HepG2 (cell line): Measurements from ENCODE around the gene ALDOA. TPM values are rescaled to one million over a fixed set of nuclear protein-coding genes. Genes with fewer than 3 reads are reported as not detected.

Source experiments
- ARNT2 ChIP-seq: sonication (generic); formaldehyde crosslinking; IDR thresholded peaks from 2 replicates; pipeline ENCODE4 v1.8.0; 2022; ENCODE audit warnings: mild to moderate bottlenecking, low read depth, missing genetic modification reagents, moderate library complexity
- ETS1 ChIP-seq: sonication (generic); formaldehyde crosslinking; IDR thresholded peaks from 2 replicates; pipeline ENCODE4 v1.4.0; 2020; ENCODE audit warnings: missing genetic modification reagents
- ETV6 ChIP-seq: sonication (generic); formaldehyde crosslinking; conservative IDR thresholded peaks from 2 replicates; pipeline ENCODE4 v1.4.0; 2020; ENCODE audit warnings: missing genetic modification reagents
- HOMEZ ChIP-seq: IDR thresholded peaks from 2 replicates; pipeline ENCODE4 v1.6.1; 2016; ENCODE audit warnings: low read depth
- HOXA5 ChIP-seq: sonication (generic); formaldehyde crosslinking; IDR thresholded peaks from 2 replicates; pipeline ENCODE4 v1.4.0; 2020; ENCODE audit warnings: missing genetic modification reagents
- HOXD1 ChIP-seq: sonication (generic); formaldehyde crosslinking; IDR thresholded peaks from 2 replicates; pipeline ENCODE4 v1.5.0; 2020; ENCODE audit warnings: missing genetic modification reagents
- IRF1 ChIP-seq: sonication (generic); formaldehyde crosslinking; IDR thresholded peaks from 2 replicates; pipeline ENCODE4 v1.4.0; 2020; ENCODE audit warnings: low read depth, mild to moderate bottlenecking, missing genetic modification reagents
- LBX2 ChIP-seq: sonication (generic); formaldehyde crosslinking; IDR thresholded peaks from 2 replicates; pipeline ENCODE4 v1.5.0; 2020; ENCODE audit warnings: missing genetic modification reagents, mild to moderate bottlenecking, borderline replicate concordance
- MAFK ChIP-seq, 2 experiments: IDR thresholded peaks in 1 of 2; conservative IDR thresholded peaks in 1 of 2; 2 replicates each; pipeline ENCODE4 v1.6.1; 2011; ENCODE audit warnings: improper control_type of control experiment in 2 of 2, low read length in 2 of 2
- PAXIP1 ChIP-seq: sonication (generic); formaldehyde crosslinking; conservative IDR thresholded peaks from 2 replicates; pipeline ENCODE4 v1.4.0; 2020; ENCODE audit warnings: mild to moderate bottlenecking, missing genetic modification reagents, moderate library complexity
- PBX3 ChIP-seq: sonication (generic); formaldehyde crosslinking; IDR thresholded peaks from 2 replicates; pipeline ENCODE4 v1.8.1; 2023; ENCODE audit warnings: missing genetic modification reagents, inconsistent platforms, borderline replicate concordance
- RARA ChIP-seq: IDR thresholded peaks from 2 replicates; pipeline ENCODE4 v1.6.1; 2016; ENCODE audit warnings: missing genetic modification reagents, missing compliant biosample characterization
- SIN3A ChIP-seq: IDR thresholded peaks from 2 replicates; pipeline ENCODE4 v1.6.1; 2011; ENCODE audit warnings: low read depth, mild to moderate bottlenecking, control low read depth, low read length, borderline replicate concordance
- ZIK1 ChIP-seq: sonication (generic); formaldehyde crosslinking; IDR thresholded peaks from 2 replicates; pipeline ENCODE4 v1.5.0; 2020; ENCODE audit warnings: mild to moderate bottlenecking, low read depth, missing genetic modification reagents, borderline replicate concordance
- ZKSCAN8 ChIP-seq: IDR thresholded peaks from 2 replicates; pipeline ENCODE4 v1.6.1; 2016; ENCODE audit warnings: borderline replicate concordance, missing genetic modification reagents, missing compliant biosample characterization
- ZNF446 ChIP-seq: sonication (generic); formaldehyde crosslinking; IDR thresholded peaks from 2 replicates; pipeline ENCODE4 v1.5.0; 2020; ENCODE audit warnings: mild to moderate bottlenecking, missing genetic modification reagents
- ZNF557 ChIP-seq: sonication (generic); formaldehyde crosslinking; IDR thresholded peaks from 2 replicates; pipeline ENCODE4 v1.4.0; 2020; ENCODE audit warnings: missing genetic modification reagents
- ZSCAN5A ChIP-seq: sonication (generic); formaldehyde crosslinking; IDR thresholded peaks from 2 replicates; pipeline ENCODE4 v1.8.0; 2022; ENCODE audit warnings: mild to moderate bottlenecking, missing genetic modification reagents, borderline replicate concordance
- ZSCAN9 ChIP-seq: IDR thresholded peaks from 2 replicates; pipeline ENCODE4 v1.6.1; 2016; ENCODE audit warnings: borderline replicate concordance
- polyA plus RNA-seq, 8 experiments: library from polyadenylated mRNA; depleted of rRNA in 3 of 8; stranded (reverse) in 7 of 8; unstranded in 1 of 8; fragments of >200 nt; fragmentation: Illumina TruSeq in 4 of 8; extraction: Trizol in 4 of 8; gene quantifications; 2 replicates each; pipeline versions ENCODE4 v1.2.1 to v1.2.3, GENCODE V29; 2011 to 2016; ENCODE audit warnings: low read depth in 4 of 8, missing spikeins in 1 of 8, mixed read lengths in 1 of 8; ENCODE audit not compliant: insufficient read depth in 1 of 8
- total RNA-seq, 5 experiments: library from RNA; depleted of rRNA; stranded (reverse); fragments of >200 nt; fragmentation: Illumina TruSeq; extraction: Trizol; gene quantifications; 2 replicates each; pipeline ENCODE4 v1.2.3, GENCODE V29; 2016; ENCODE audit warnings: low read depth in 1 of 5

Gene ALDOA
- total and polyA plus RNA-seq, 2 of the 13 experiments (the other 11 are each of a cell fraction or from before 2014, with no cell fraction given) = 925 to 1,884 TPM

GRCh38 chr16:30028438-30029076, 37.0 kb upstream of the ALDOA start (continued):
- TF ChIP-seq MAFK (conservative IDR thresholded peaks at IDR 0.05 in 1 of 2, IDR thresholded peaks at IDR 0.05 in 1 of 2; ENCODE audit: low read length in 2 of 2) (no peak), ZSCAN5A (no peak), LBX2 (no peak), ZKSCAN8 (no peak), ZNF557 (CRISPR knock-in tag) (no peak), HOMEZ (CRISPR knock-in tag) (no peak), HOXD1 (no peak), IRF1 (CRISPR knock-in tag) (no peak), SIN3A (no peak), ARNT2 (CRISPR knock-in tag) (no peak), HOXA5 (CRISPR knock-in tag) (0 out of 2 replicates have a peak, but pooled peaks have one; percentile 45), ZIK1 (CRISPR knock-in tag) (no peak), ETS1 (CRISPR knock-in tag) (no peak), RARA (CRISPR knock-in tag) (no peak), PBX3 (CRISPR knock-in tag) (no peak), ZSCAN9 (CRISPR knock-in tag) (peak; percentile 74; the same call in 1 of the 2 replicates), ZNF446 (CRISPR knock-in tag) (no peak), ETV6 (CRISPR knock-in tag) (0 out of 2 replicates have a peak, but pooled peaks have one; percentile 50), PAXIP1 (CRISPR knock-in tag) (no peak)
